ENCODE data around the gene EMP3.
"Not testable (repeated sequence)": the region's sequence is repeated elsewhere in the genome, so short reads cannot be mapped to it uniquely, and the experiment has no call there.

EMP3 gene, protein sequence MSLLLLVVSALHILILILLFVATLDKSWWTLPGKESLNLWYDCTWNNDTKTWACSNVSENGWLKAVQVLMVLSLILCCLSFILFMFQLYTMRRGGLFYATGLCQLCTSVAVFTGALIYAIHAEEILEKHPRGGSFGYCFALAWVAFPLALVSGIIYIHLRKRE

DNA sequence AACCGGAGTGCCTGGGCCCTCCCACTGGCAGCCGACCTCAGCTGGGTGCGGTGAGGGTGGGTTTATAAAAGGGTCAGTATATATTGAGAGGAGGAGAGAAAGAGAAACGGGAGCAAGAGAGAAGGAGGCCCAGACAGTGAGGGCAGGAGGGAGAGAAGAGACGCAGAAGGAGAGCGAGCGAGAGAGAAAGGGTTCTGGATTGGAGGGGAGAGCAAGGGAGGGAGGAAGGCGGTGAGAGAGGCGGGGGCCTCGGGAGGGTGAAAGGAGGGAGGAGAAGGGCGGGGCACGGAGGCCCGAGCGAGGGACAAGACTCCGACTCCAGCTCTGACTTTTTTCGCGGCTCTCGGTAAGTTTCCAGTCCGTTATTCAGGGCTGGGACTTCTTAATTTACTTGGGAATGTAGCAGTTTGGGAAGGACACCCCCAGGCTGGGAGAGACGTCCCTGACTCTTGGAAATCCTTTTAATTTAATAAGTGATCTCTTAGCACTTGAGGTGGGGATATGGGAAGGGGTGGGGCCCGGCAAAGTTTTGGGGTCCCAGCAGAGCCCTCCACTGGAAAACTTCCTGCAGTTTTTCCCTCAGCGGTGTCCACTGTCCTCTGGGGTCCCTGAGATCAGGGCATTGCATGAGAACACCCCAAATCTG lies at the start of gene EMP3:
Gene EMP3, plus strand, starts transcription at position 288 of the 646 bp plus-strand sequence. CDS start 1,293 bp downstream, outside the sequence.
- Mint-ChIP-seq H3K9me3 (no peaks in the 10 kb centered on the region), H3K36me3 (ENCODE audit: low read depth) (peaks cover 40% of the 10 kb centered on the region), H3K27me3 (no peaks in the 10 kb centered on the region)

DNA sequence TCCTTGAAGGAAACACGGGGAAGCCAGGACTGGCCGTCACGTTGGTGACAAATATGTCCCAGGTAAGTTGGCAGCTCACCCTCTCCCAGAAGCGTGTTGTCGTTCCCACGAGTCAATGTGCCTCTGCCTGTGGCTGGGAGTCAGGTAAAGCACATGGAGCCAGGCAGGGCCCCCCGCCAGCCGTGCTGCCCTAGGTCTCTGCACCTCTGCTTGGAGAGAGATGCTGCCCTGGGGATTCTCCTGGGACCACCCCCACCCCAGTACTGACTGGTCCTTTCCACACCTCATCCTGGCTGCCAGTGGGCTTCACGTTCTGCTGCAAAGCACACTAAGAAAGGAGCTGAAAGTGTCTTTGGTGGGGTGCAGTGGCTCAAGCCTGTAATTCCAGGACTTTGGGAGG lies 45.6 kb upstream of the EMP3 start:
- Mint-ChIP-seq H3K36me3 (ENCODE audit: low read depth) (peaks cover 3% of the 10 kb centered on the region), H3K9me3 (no peaks in the 10 kb centered on the region), H3K4me3 (no peak overlapping the region), H3K4me1 (ENCODE audit: low read depth) (no peaks in the 10 kb centered on the region), H3K27ac (no peak overlapping the region), H3K27me3 (peaks cover under 1% of the 10 kb centered on the region)

More for the DNA sequence above, at the start of gene EMP3:
- H3K27ac Mint-ChIP-seq, result peak within 1 kb of the TSS; percentile 98
- H3K4me3 Mint-ChIP-seq, result peak within 1 kb of the TSS; percentile 91
- peaks cover 89% of the 10 kb centered on the region for H3K4me1 Mint-ChIP-seq (ENCODE audit: low read depth)

DNA sequence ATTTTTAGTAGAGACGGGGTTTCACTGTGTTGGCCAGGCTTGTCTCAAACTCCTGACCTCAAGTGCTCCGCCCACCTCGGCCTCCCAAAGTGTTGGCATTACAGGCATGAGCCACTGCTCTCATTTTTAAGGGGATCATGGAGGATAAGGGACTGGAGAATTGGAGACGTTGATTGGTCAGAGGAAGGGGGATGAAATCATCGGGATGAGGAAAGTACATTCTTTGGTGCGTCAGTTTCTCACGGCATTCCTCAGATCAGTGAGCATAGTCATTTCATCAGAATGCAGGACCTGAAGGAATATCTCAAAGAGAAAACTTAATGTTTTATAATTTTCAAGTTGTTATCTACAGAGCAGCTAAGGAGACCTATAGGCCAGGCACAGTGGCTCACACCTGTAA lies 41.4 kb upstream of the EMP3 start:
- Mint-ChIP-seq H3K4me3 (no peak overlapping the region), H3K9me3 (peaks cover 7% of the 10 kb centered on the region), H3K27ac (no peak overlapping the region), H3K27me3 (peaks cover 4% of the 10 kb centered on the region), H3K4me1 (ENCODE audit: low read depth) (no peaks in the 10 kb centered on the region), H3K36me3 (ENCODE audit: low read depth) (peaks cover 11% of the 10 kb centered on the region)

DNA sequence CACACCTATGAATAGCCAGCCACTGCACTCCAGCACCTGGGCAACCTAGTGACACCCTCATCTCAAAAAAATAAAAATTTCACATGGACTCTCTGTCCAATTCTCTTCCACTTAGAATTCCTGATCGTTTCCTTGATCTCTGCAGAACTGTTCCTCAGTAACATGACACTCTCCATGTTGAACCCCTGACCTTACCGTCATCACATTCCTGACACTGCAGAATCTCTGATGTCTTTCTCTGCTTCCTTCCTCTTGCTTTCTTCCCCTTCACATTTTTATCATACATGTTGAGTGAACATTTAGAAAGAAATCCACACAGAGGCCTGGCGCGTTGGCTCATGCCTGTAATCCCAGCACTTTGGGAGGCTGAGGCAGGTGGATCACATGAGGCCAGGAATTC lies 40.5 kb upstream of the EMP3 start:
- peaks cover 7% of the 10 kb centered on the region for H3K9me3 Mint-ChIP-seq
- peaks cover 11% of the 10 kb centered on the region for H3K36me3 Mint-ChIP-seq (ENCODE audit: low read depth)
- H3K27ac Mint-ChIP-seq, result no peak overlapping the region
- H3K27me3 Mint-ChIP-seq, result peaks cover 9% of the 10 kb centered on the region
- no peaks in the 10 kb centered on the region for H3K4me1 Mint-ChIP-seq (ENCODE audit: low read depth)
- no peak overlapping the region for H3K4me3 Mint-ChIP-seq

DNA sequence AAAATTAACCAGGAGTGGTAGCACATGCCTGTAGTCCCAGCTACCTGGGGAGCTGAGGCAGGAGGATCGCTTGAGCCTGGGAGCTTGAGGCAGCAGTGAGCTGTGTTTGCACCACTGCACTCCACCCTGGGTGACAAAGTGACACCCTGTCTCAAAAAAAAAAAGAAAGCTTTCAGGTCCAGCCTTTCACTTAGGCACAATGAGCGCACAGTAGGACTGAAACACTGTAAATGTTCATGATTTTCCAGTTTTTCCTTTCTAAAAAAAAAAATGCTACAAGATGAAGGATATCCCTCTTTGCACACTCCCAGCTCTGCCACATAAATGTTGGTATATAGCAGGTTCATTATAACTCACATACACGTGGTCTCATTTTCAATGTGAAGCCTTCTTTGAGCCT lies 37.6 kb upstream of the EMP3 start:
- H3K27me3 Mint-ChIP-seq, result peaks cover 9% of the 10 kb centered on the region
- H3K27ac Mint-ChIP-seq, result no peak overlapping the region
- peaks cover 7% of the 10 kb centered on the region for H3K9me3 Mint-ChIP-seq
- H3K4me3 Mint-ChIP-seq, result no peak overlapping the region
- H3K36me3 Mint-ChIP-seq (ENCODE audit: low read depth), result peaks cover 11% of the 10 kb centered on the region
- peaks cover 7% of the 10 kb centered on the region for H3K4me1 Mint-ChIP-seq (ENCODE audit: low read depth)

DNA sequence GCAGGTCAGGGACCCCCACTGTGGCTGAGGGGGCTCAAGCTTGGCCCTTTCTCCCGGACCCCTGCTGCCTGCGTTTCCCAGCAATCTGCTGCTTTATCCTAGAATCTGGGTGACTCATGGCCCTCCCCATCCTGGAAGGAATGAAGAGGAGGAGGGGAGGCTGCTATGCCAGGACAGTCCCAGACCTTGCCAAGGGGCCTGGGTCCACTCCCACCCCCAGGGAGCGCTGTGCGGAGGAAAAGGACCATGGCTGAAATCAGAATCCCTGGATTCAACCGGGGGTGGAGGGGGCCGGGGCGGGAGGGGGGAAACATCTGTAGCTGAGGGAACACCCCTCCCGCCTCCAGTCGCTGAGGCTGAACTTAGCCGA lies 35.0 kb upstream of the EMP3 start:
- Mint-ChIP-seq H3K27ac (no peak overlapping the region), H3K36me3 (ENCODE audit: low read depth) (peaks cover 8% of the 10 kb centered on the region), H3K27me3 (peaks cover 5% of the 10 kb centered on the region), H3K4me3 (no peak overlapping the region), H3K4me1 (ENCODE audit: low read depth) (peaks cover 7% of the 10 kb centered on the region), H3K9me3 (peaks cover 7% of the 10 kb centered on the region)

DNA sequence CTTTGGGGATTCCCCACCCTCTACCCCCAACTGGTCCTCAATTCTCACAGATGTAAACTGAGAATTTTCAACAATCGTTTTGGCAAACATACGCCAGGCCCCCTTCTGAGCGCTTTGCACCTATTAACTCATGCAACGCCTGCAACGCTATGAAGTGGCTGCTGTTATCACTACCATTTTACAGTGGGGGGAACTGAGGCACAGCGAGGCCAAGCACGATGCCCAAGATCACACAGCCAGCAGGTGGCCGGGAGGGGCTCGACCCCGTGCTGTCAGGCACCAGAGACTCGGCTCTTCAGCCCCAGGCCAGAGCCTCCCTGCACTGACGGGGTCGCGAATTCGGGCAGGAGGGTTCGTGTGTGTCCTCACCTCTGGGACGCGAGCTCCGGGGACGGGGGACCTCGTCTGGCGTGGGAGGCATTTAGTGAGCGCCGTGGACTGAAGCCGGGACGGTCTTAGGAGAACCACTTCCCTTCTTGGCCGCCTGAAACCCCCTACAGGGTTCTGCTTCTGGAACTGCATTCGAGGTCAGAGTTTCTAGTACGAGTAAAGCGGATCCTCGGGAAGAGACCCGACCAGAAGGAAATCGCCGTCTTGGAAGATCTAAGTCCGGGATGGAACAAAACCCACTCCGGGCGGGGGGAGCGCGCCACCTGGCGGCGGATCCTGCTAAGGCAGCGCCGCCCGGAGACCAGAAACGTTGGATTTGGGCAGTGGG lies 34.4 kb upstream of the EMP3 start:
- Mint-ChIP-seq H3K36me3 (ENCODE audit: low read depth) (peaks cover 6% of the 10 kb centered on the region), H3K4me3 (peak overlapping the region; percentile 79), H3K27ac (no peak overlapping the region), H3K9me3 (peaks cover 6% of the 10 kb centered on the region), H3K4me1 (ENCODE audit: low read depth) (peaks cover 7% of the 10 kb centered on the region), H3K27me3 (peaks cover 5% of the 10 kb centered on the region)

DNA sequence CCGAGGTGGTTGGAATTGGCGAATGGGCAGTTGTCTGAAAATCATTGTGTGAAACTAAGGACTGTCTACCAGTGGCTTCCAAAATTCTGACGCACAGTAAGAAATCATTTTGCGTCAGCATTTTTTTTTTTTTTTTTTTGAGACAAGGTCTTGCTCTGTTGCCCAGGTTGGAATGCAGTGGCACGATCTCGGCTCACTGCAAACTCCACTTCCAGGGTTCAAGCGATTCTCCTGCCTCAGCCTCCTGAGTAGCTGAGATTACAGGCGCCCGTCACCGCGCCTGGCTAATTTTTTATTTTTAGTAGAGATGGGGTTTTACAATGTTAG lies 33.9 kb upstream of the EMP3 start:
- H3K27ac Mint-ChIP-seq; H3K36me3 Mint-ChIP-seq (ENCODE audit: low read depth); H3K9me3 Mint-ChIP-seq; H3K27me3 Mint-ChIP-seq; H3K4me1 Mint-ChIP-seq (ENCODE audit: low read depth): not testable (repeated sequence)
- peak overlapping the region; percentile 79 for H3K4me3 Mint-ChIP-seq

DNA sequence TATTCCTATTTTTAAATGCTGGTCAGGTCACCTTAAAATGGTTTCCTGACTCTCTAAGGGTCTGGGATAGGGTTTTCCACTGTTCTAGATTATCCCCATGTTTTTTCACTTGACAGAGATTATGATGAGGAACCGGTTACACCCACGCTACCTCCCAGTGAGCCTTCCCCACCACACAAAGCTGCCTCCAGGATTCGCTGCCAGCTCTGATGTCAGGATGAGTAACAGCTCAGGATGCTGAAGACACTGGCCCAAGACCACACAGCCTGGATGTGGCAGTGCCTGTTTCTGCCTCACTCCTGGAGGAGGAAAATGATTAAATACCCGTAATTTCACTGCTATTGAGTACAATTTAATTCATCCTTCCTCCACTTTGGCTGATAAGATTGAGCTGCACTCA lies 32.6 kb upstream of the EMP3 start:
- Mint-ChIP-seq H3K4me1 (ENCODE audit: low read depth) (peaks cover 7% of the 10 kb centered on the region), H3K36me3 (ENCODE audit: low read depth) (no peaks in the 10 kb centered on the region)

DNA sequence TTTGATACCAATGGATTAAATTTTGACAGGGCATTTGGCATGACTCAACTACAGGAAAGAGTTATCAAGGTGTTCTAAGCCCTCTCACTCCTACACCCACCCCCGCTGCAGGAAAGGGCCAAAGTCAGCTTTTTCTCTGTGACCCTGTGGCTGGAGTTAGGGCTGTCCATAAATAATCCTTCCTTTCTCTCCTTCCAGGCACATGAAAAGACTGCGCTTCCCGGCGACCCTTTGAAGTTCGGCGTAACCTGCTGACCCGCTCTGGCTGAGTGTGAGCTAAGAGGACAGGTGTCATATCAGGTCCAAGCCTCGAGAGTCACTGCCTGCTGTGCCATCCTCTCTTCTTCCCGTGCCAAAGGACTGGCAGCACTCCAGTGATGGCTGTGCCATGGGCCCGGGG lies 29.9 kb upstream of the EMP3 start:
- Mint-ChIP-seq H3K27ac (no peak overlapping the region), H3K27me3 (no peaks in the 10 kb centered on the region), H3K9me3 (no peaks in the 10 kb centered on the region), H3K4me1 (ENCODE audit: low read depth) (peaks cover 7% of the 10 kb centered on the region), H3K36me3 (ENCODE audit: low read depth) (no peaks in the 10 kb centered on the region), H3K4me3 (no peak overlapping the region)

More for the DNA sequence above, 32.6 kb upstream of the EMP3 start:
- no peaks in the 10 kb centered on the region for H3K9me3 Mint-ChIP-seq
- H3K27ac Mint-ChIP-seq, result no peak overlapping the region
- peaks cover 5% of the 10 kb centered on the region for H3K27me3 Mint-ChIP-seq
- H3K4me3 Mint-ChIP-seq, result no peak overlapping the region

DNA sequence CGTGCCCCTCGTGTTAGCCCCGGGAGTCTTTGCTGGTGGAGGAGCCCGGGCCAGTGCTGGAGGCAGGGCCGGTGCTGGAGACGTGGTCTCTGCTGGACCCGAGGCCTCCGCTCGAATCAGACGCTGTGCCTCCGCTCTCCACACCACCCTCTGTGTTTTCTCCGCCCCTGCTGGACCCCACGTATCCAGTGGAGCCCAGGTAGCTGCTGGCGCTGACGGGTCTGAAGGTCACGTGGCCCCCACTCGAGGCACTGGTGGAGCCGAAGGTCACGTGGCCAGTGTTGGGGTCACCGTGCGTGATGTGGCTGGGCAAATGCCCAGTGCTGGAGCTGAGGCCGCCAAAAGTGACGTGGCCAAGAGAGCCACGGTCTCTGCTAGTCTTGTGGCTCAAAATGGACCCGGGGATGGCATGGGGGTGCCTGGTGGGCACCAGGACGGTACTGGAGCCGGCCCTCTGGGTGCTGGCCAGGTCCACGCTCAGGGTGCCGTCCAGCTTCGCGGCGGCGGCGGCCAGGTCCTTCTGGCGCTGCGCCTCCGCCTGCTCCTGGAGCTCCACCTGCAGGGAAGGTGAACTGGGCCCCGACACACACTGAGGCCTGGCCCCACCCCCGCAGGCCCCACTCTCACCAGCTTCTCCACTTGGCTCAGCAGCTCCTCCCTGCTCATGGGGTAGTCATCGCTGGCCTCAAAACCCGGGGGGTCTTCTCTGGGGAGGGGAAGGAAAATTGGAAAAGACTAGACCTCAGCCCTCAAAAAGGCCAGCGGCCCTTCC lies 28.2 kb upstream of the EMP3 start:
- no peaks in the 10 kb centered on the region for H3K9me3 Mint-ChIP-seq
- no peak overlapping the region for H3K4me3 Mint-ChIP-seq
- H3K36me3 Mint-ChIP-seq (ENCODE audit: low read depth), result no peaks in the 10 kb centered on the region
- H3K27me3 Mint-ChIP-seq, result no peaks in the 10 kb centered on the region
- no peaks in the 10 kb centered on the region for H3K4me1 Mint-ChIP-seq (ENCODE audit: low read depth)
- no peak overlapping the region for H3K27ac Mint-ChIP-seq

DNA sequence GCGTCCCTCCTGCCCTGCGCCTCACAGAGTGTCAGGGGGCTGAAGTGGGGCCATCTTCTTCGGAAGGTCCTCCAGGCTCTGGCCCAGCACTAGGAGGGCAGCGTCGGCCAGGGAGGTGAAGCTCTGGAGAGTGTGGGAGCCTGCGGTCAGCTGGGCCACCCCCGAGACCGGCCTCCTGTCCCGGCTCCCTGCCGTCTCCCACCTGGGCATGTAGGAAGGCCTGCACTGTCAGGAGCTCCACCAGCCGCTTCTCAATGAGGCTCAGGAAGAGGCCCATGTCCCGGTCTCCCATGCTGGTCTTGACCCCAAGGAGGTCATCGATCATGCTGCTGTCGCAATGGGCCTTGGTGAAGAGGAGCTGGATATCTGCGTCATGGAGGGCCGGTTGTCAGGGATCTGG lies 27.4 kb upstream of the EMP3 start:
- Mint-ChIP-seq H3K27ac (no peak overlapping the region), H3K4me3 (no peak overlapping the region), H3K27me3 (no peaks in the 10 kb centered on the region), H3K36me3 (ENCODE audit: low read depth) (no peaks in the 10 kb centered on the region), H3K4me1 (ENCODE audit: low read depth) (no peaks in the 10 kb centered on the region), H3K9me3 (no peaks in the 10 kb centered on the region)

DNA sequence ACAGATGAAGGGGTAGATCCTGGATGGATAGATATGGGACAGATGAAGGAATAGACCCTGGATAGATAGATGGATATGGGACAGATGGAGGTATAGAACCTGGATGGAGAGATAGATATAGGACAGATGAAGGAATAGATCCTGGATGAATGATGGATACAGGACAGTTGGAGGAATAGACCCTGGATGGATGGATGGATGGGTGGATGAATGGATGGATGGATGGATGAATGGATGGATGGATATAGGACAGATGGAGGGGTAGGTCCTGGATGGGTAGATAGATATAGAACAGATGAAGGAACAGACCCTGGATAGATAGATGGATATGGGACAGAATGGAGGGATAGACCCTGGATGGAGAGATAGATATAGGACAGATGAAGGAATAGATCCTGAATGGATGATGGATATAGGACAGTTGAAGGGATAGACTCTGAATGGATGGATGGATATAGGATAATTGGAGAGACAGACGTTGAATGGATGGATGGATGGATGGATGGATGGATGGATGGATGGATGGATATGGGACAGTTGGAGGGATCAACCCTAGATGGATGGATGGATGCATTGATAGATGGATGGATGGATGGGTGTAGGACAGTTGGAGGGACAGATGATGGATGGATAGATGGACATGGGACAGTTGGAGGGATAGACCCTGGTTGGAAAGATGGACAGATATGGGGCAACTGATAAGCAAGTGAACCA lies 23.3 kb upstream of the EMP3 start:
- Mint-ChIP-seq H3K4me1 (ENCODE audit: low read depth) (no peaks in the 10 kb centered on the region), H3K4me3 (no peak overlapping the region), H3K27me3 (no peaks in the 10 kb centered on the region), H3K36me3 (ENCODE audit: low read depth) (no peaks in the 10 kb centered on the region), H3K27ac (no peak overlapping the region), H3K9me3 (no peaks in the 10 kb centered on the region)

DNA sequence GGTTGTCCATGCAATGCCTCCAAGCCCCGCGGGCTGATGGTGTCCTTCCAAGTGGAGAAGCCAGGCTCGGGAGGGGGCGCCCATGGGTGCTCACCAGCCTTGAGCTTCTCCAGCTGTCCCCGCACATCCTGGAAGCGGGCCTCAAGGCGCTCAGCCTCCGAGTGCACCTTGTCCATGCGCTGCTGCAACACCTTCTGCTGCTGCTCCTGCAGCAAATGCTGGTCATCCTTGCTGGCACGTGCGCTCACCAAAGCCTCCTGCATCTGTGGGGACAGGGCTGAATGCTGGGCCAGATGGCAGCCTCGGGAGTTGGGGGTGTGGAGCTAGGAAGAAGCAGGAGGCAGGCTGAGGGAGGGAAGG lies 22.8 kb upstream of the EMP3 start:
- Mint-ChIP-seq H3K27ac (no peak overlapping the region), H3K27me3 (no peaks in the 10 kb centered on the region), H3K9me3 (no peaks in the 10 kb centered on the region), H3K36me3 (ENCODE audit: low read depth) (no peaks in the 10 kb centered on the region), H3K4me1 (ENCODE audit: low read depth) (no peaks in the 10 kb centered on the region), H3K4me3 (no peak overlapping the region)

DNA sequence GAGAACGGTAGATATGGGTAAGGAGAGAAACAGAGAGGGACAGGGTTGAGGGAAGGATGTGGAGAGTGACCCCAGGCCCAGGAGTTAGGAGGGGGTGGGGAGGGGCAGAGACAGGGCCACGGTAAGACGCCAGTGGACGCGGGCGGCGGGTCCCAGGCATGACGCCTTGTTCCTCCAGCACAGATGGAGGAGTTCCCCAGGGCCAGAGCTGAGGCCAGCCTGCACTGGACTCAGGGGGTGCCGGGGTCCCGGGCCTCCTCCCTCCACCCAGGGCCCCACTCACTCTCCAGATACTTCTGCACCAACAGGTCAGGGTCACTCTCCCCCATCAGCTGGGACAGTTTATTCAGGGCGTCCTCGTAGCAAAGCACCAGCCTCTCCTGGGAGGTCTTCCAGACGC lies 22.0 kb upstream of the EMP3 start:
- Mint-ChIP-seq H3K27ac (no peak overlapping the region), H3K4me1 (ENCODE audit: low read depth) (no peaks in the 10 kb centered on the region), H3K4me3 (no peak overlapping the region), H3K36me3 (ENCODE audit: low read depth) (no peaks in the 10 kb centered on the region), H3K27me3 (no peaks in the 10 kb centered on the region), H3K9me3 (no peaks in the 10 kb centered on the region)
